Measurements from ENCODE around the gene TMBIM1.

The TMBIM1 gene

GRCh38 chr2:218281449-218281848 lies 10.9 kb downstream of the TMBIM1 start:
- Histone ChIP-seq H4K20me1 (ENCODE audit: low read depth, low read length) (no peaks in the 10 kb centered on the region), H3K9me2 (replicated peaks; ENCODE audit: insufficient read depth, low read length) (no peaks in the 10 kb centered on the region), H3K36me3 (ENCODE audit: low read length) (no peaks in the 10 kb centered on the region), H3K4me3 (ENCODE audit: insufficient read depth, low read length, poor library complexity, severe bottlenecking) (no peak overlapping the region), H3K4me2 (ENCODE audit: low read depth, low read length, poor library complexity, severe bottlenecking) (no peak overlapping the region), H3K9me3 (ENCODE audit: insufficient read depth, low read length) (no peaks in the 10 kb centered on the region), H3K27me3 (ENCODE audit: low read length) (no peaks in the 10 kb centered on the region), H2AFZ (ENCODE audit: low read depth, low read length, severe bottlenecking) (no peak overlapping the region), H3K27ac (ENCODE audit: low read depth, low read length) (no peak overlapping the region), H3K9ac (ENCODE audit: low read length) (no peak overlapping the region), H3F3A (ENCODE audit: insufficient read depth) (no peaks in the 10 kb centered on the region), H3K79me2 (ENCODE audit: insufficient read depth, low read length) (no peaks in the 10 kb centered on the region)
- TF ChIP-seq EZH2phosphoT487 (conservative IDR thresholded peaks at IDR 0.05; ENCODE audit: low read length) (no peak), CTCF (IDR thresholded peaks at IDR 0.05; ENCODE audit: insufficient read depth, low read length, poor library complexity, severe bottlenecking) (no peak)

- H3K9me2 ChIP-seq (replicated peaks; ENCODE audit: insufficient read depth, low read length): no peaks in the 10 kb centered on the region
- H3K36me3 ChIP-seq (ENCODE audit: low read length): no peaks in the 10 kb centered on the region
- H3K4me3 ChIP-seq (ENCODE audit: insufficient read depth, low read length, poor library complexity, severe bottlenecking): no peak overlapping the region
- H3K9ac ChIP-seq (ENCODE audit: low read length): no peak overlapping the region
- TF ChIP-seq CTCF (IDR thresholded peaks at IDR 0.05; ENCODE audit: insufficient read depth, low read length, poor library complexity, severe bottlenecking) (no peak), EZH2phosphoT487 (conservative IDR thresholded peaks at IDR 0.05; ENCODE audit: low read length) (no peak)
- no peak overlapping the region for H3K27ac ChIP-seq (ENCODE audit: low read depth, low read length)
- H3K79me2 ChIP-seq (ENCODE audit: insufficient read depth, low read length): no peaks in the 10 kb centered on the region
- no peaks in the 10 kb centered on the region for H3K27me3 ChIP-seq (ENCODE audit: low read length)
- no peaks in the 10 kb centered on the region for H3K9me3 ChIP-seq (ENCODE audit: insufficient read depth, low read length)
- H3K4me2 ChIP-seq (ENCODE audit: low read depth, low read length, poor library complexity, severe bottlenecking): no peak overlapping the region
- H2AFZ ChIP-seq (ENCODE audit: low read depth, low read length, severe bottlenecking): no peak overlapping the region
- no peaks in the 10 kb centered on the region for H4K20me1 ChIP-seq (ENCODE audit: low read depth, low read length)
- no peaks in the 10 kb centered on the region for H3F3A ChIP-seq (ENCODE audit: insufficient read depth)
These were observed 11.9 kb downstream of the TMBIM1 start for GRCh38 chr2:218280260-218280870.

DNA sequence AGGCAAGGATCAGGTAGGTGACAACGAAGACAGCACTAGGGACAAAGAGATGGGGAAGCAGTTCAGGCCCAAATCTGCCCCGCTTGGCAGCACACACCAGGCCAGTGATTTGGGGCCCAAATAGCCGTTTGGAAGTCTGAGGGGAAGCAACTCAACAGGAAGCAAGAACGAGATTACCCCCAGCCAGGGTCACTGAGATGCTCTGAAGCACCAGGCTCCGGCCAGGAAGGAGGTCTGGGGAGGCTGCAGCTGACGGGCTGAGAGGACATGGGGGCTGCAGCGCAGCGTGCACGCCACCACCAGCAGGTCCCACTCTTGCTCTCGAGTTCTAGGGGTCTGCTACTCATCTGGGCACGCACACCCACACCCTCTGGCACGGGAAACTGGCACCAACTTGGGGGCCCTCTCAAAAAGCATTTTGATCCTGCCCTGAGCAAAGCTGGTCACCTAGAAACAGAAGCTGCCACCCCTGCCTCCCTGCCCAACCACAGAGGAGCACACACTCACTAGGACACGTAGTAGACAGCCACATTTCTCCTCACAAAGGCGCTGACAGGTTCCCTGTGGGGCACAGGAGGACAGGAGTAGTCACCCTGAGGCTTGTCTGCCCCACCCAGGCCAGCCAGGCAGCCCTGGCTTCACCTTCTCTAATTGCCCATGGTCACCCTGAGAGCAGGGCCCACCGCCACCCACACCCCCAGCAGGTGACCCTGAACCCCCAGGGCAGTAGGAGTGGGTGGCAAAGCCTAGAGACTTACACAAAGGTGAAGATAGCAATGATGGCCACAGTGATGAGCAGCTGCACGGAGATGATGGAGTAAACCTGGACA lies 13.6 kb downstream of the TMBIM1 start:
- no peaks in the 10 kb centered on the region for H3K9me3 ChIP-seq (ENCODE audit: insufficient read depth, low read length)
- no peak for TF ChIP-seq EZH2phosphoT487 (conservative IDR thresholded peaks at IDR 0.05; ENCODE audit: low read length)
- no peak for TF ChIP-seq CTCF (IDR thresholded peaks at IDR 0.05; ENCODE audit: insufficient read depth, low read length, poor library complexity, severe bottlenecking)
- H3K4me3 ChIP-seq (ENCODE audit: insufficient read depth, low read length, poor library complexity, severe bottlenecking): no peak overlapping the region
- H3K27ac ChIP-seq (ENCODE audit: low read depth, low read length): no peak overlapping the region
- no peaks in the 10 kb centered on the region for H3K9me2 ChIP-seq (replicated peaks; ENCODE audit: insufficient read depth, low read length)
- H3F3A ChIP-seq (ENCODE audit: insufficient read depth): no peaks in the 10 kb centered on the region
- H3K9ac ChIP-seq (ENCODE audit: low read length): no peak overlapping the region
- no peaks in the 10 kb centered on the region for H3K79me2 ChIP-seq (ENCODE audit: insufficient read depth, low read length)
- no peak overlapping the region for H3K4me2 ChIP-seq (ENCODE audit: low read depth, low read length, poor library complexity, severe bottlenecking)
- H4K20me1 ChIP-seq (ENCODE audit: low read depth, low read length): no peaks in the 10 kb centered on the region
- no peaks in the 10 kb centered on the region for H3K27me3 ChIP-seq (ENCODE audit: low read length)
- no peak overlapping the region for H2AFZ ChIP-seq (ENCODE audit: low read depth, low read length, severe bottlenecking)
- H3K36me3 ChIP-seq (ENCODE audit: low read length): no peaks in the 10 kb centered on the region
